Measurements from ENCODE around the gene BUB1B.
"Not testable (repeated sequence)": the region's sequence is repeated elsewhere in the genome, so short reads cannot be mapped to it uniquely, and the experiment has no call there.

The BUB1B gene

DNA sequence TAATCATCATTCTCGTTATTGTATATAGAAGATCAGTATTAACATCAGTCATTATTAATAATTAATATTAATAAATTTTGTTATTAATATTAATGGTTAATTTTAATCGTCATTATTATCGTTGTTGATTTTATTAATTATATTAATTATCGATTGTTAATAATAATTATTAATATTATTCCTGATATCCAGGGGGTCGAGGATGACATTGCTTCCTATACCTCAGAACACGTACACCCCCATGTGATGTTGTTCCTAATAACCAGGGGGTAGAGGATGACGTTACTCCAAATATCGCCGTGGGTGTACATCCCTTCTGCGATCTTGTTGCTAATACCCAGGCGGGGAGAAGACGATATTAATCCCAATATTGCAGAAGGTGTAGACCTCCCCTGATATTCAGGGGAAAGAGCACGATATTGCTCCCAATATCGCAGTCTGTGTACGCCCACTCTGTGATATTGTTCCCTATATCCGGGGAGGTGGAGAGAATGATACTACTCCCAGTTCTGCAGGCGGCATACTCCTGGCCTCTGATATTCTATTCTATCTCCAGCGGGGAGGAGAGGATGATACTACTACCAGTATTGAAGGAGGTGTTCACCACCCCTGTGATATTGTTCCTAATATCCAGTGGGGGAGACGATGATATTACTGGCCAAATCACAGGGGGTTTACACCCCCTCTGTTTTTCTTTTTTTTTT is 29.9 kb upstream of the BUB1B start:
- H3K4me3 ChIP-seq (replicated peaks in 1 of 2; ENCODE audit: low read depth in 2 of 2, low read length in 2 of 2): no peak overlapping the region
- no peak for DNase-seq (ENCODE audit: low read depth in 2 of 2)
- TF ChIP-seq, protein P1, sequence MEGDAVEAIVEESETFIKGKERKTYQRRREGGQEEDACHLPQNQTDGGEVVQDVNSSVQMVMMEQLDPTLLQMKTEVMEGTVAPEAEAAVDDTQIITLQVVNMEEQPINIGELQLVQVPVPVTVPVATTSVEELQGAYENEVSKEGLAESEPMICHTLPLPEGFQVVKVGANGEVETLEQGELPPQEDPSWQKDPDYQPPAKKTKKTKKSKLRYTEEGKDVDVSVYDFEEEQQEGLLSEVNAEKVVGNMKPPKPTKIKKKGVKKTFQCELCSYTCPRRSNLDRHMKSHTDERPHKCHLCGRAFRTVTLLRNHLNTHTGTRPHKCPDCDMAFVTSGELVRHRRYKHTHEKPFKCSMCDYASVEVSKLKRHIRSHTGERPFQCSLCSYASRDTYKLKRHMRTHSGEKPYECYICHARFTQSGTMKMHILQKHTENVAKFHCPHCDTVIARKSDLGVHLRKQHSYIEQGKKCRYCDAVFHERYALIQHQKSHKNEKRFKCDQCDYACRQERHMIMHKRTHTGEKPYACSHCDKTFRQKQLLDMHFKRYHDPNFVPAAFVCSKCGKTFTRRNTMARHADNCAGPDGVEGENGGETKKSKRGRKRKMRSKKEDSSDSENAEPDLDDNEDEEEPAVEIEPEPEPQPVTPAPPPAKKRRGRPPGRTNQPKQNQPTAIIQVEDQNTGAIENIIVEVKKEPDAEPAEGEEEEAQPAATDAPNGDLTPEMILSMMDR (IDR thresholded peaks at IDR 0.05; ENCODE audit: low read depth, low read length): no peak

DNA sequence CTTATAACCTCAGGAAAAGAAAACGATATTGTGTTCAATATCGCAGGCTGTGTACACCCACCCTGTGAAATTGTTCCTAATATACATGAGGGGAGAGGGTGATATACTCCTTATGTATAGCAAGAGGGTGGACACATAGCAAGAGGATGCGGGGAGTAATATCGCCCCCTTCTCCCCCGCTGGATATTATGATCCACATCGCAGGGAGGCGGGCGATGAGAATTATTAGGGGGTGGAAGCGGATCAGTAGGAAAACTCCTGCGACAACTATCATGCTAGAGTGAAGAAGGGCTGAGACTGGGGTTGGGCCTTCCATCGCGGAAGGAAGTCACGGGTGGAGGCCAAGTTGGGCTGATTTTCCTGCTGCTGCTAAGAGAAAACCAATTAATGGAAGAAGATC is 27.3 kb upstream of the BUB1B start:
- H3K4me3 ChIP-seq (replicated peaks in 1 of 2; ENCODE audit: low read depth in 2 of 2, low read length in 2 of 2): no peak overlapping the region
- no peak for DNase-seq (ENCODE audit: low read depth in 2 of 2)

DNA sequence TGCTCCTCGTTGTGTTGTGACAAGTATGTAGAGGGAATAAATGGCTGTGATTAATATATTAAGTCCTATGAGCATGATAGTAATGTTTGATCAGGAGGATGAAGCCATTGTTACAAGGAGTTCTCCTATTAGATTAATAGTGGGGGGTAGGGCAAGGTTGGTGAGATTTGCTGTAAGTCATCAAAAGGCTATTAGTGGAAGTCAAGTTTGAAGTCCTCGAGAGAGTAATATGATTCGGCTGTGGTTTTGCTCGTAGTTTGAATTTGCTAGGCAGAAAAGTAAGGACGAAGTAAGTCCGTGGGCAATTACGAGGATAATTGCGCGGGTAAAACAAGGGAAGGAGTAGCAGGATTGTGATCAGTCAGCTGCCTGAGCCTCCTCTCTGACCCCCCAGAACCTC is 26.0 kb upstream of the BUB1B start:
- H3K4me3 ChIP-seq (replicated peaks in 1 of 2; ENCODE audit: low read depth in 2 of 2, low read length in 2 of 2): no peak overlapping the region
- no peak for DNase-seq (ENCODE audit: low read depth in 2 of 2)
- TF ChIP-seq, protein P1 (IDR thresholded peaks at IDR 0.05; ENCODE audit: low read depth, low read length): no peak

More for the DNA sequence above, 27.3 kb upstream of the BUB1B start:
- TF ChIP-seq, protein P1 (IDR thresholded peaks at IDR 0.05; ENCODE audit: low read depth, low read length): no peak

DNA sequence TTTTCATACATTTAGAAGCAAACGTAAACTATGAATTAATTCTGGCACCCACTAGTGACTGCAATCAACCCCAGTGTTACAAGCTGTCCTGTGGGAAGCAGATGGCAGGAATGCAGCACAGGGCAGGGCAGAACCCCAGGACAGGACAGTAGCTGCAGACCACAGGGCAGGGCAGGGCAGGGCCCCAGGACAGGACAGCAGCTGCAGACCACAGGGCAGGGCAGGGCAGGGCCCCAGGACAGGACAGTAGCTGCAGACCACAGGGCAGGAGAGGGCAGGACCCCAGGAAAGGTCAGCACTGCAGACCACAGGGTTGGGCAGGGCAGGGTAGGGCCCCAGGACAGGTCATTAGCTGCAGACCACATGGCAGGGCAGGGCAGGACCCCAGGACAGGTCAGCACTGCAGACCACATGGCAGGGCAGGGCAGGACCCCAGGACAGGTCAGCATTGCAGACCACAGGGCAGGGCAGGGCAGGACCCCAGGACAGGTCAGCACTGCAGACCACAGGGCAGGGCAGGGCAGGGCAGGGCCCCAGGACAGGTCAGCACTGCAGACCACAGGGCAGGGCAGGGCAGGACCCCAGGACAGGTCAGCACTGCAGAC is 24.9 kb upstream of the BUB1B start:
- DNase-seq (ENCODE audit: low read depth in 2 of 2); H3K4me3 ChIP-seq (replicated peaks in 1 of 2; ENCODE audit: low read depth in 2 of 2, low read length in 2 of 2): not testable (repeated sequence)

DNA sequence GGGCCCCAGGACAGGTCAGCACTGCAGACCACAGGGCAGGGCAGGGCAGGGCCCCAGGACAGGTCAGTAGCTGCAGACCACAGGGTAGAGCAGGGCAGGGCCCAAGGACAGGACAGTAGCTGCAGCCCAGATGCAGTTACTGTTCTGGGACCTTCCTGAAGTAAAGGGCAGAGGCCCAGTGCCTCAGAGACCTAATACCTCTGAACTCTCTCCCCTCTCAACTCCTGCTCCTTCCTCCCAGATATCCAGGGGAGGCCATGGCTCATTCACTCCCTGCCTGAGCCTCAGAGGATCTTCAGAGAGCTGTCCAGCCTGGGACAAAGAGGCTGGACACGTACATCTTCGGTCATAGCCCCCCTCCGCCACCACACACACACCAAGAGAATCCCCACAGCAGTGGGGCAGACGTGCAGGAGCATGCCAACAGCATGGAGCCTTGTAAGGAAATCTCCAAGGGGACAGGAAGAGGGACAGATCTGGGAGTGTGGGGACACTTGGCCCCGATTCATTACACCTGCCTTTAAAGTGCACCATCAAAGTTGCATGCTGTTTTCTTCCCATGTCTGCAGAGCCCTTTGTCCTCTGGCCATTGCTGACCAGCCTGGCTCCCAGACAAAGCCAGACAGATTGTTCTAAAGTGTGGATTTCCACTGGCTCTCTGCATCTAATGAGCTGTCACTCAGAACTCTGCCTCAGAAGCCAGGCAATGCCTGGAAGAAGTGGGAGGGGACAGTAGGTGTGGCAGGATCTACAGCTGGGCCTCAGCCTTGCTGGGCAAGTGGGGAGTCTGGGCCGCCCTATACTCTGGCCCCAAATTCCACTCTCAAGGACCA is 24.2 kb upstream of the BUB1B start:
- TF ChIP-seq, protein P1 (IDR thresholded peaks at IDR 0.05; ENCODE audit: low read depth, low read length): no peak
- H3K4me3 ChIP-seq (replicated peaks in 1 of 2; ENCODE audit: low read depth in 2 of 2, low read length in 2 of 2): no peak overlapping the region
- DNase-seq (ENCODE audit: low read depth in 2 of 2): no peak

DNA sequence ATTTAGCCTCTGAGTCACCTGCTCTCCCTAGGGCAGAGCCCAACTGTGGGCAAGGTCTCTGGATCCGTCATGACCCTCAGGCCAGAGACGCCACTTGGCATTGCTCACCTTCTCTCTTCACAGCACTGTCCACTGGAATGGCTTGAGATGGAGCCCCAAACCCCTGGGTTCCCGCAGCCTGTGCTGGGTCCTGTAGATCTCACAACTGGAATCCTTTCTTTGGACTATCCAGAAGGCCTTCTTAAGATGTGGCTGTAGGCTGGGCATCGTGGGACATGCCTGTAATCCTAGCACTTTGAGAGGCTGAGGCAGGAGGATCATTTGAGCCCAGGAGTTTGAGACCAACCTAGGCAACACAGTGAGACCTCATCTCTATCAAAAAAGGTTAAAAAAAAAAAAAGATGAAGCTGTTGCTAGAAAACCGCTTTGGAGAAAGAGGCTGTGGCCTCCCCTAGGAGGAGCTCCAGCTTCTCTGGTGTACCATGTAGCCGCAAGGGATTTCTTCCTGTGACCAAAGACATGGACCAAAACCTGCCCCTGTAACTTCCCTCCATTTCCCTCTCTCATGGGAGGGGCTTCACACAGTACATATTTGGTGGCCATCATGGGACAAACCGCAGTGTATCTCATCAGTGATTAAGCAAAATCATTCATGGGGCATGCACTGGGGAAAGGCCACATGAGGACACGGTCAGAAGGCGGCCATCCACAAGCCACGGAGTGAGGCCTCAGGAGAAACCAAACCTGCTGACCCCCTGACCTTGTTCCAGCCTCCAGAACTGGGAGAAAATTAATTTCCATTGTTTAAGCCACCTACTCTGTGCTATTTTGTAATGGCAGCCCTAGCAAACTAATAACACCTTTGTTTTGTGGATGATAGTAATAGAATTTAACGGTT is 23.3 kb upstream of the BUB1B start:
- DNase-seq (ENCODE audit: low read depth in 2 of 2): no peak
- TF ChIP-seq, protein P1 (IDR thresholded peaks at IDR 0.05; ENCODE audit: low read depth, low read length): no peak
- H3K4me3 ChIP-seq (replicated peaks in 1 of 2; ENCODE audit: low read depth in 2 of 2, low read length in 2 of 2): no peak overlapping the region

DNA sequence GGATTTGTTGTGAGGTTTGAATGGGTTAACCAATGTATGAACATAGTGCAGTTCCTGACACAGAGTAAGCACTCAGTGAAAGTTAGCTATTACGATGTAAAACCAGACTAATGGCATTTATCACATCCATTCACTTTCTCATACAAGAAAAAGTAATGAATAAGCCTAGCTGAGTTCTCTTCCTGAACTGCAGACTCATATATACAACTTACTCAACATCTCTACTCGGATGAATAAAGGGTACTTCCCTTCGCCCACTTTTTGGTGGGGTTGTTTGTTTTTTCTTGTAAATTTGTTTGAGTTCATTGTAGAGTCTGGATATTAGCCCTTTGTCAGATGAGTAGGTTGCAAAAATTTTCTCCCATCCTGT is 22.7 kb upstream of the BUB1B start:
- not testable (repeated sequence) for DNase-seq (ENCODE audit: low read depth in 2 of 2); H3K4me3 ChIP-seq (replicated peaks in 1 of 2; ENCODE audit: low read depth in 2 of 2, low read length in 2 of 2)
